Activated CD4-positive, alpha-beta T cell treated with anti-CD3 and anti-CD28 coated beads, Interleukin-2, amount 10 ng/mL, durations not matched to agents 7 days and 5 days (primary cell): ENCODE data around the gene KCNC4. TPM values are rescaled to one million over a fixed set of nuclear protein-coding genes. Genes with fewer than 3 reads are reported as not detected.

Experiments
- CTCF ChIA-PET: fragments of 350-600 bp; sonication (Branson Sonifier 250); formaldehyde crosslinking; loops from one replicate; lab custom pipeline; 2021; ENCODE audit warnings: antibody characterized with exemption; lab: Charles Lee
- POLR2A ChIA-PET: fragments of 350-600 bp; sonication (Branson Sonifier 250); formaldehyde crosslinking; loops from one replicate; lab custom pipeline; 2021; ENCODE audit warnings: antibody characterized with exemption; lab: Charles Lee
- DNase-seq: peaks from one replicate; pipeline ENCODE4 v3.0.0-alpha.2; 2020
- H3K27ac Mint-ChIP-seq: one replicate; pipeline ENCODE4 v1.8.0; 2021; ENCODE audit warnings: mild to moderate bottlenecking, moderate library complexity, mixed read lengths
- H3K27me3 Mint-ChIP-seq: one replicate; pipeline ENCODE4 v1.8.0; 2021; ENCODE audit warnings: mixed read lengths
- H3K36me3 Mint-ChIP-seq: one replicate; pipeline ENCODE4 v1.8.0; 2021; ENCODE audit warnings: low read depth, mixed read lengths
- H3K4me1 Mint-ChIP-seq: one replicate; pipeline ENCODE4 v1.8.0; 2021; ENCODE audit warnings: mixed read lengths
- H3K4me3 Mint-ChIP-seq: one replicate; pipeline ENCODE4 v1.8.0; 2021; ENCODE audit warnings: mild to moderate bottlenecking, moderate library complexity, mixed read lengths
- H3K9me3 Mint-ChIP-seq: one replicate; pipeline ENCODE4 v1.8.0; 2021; ENCODE audit warnings: mixed read lengths
- total RNA-seq, 2 experiments: library from RNA; stranded (reverse); gene quantifications; one replicate each; pipeline ENCODE4 v1.2.3, GENCODE V29; 2021

The KCNC4 gene
- total RNA-seq, 2 experiments from 2014 or later: 7.1 to 8.2 TPM

GRCh38 chr1:110229348-110230001, 19.4 kb downstream of the KCNC4 start:
- ChIA-PET POLR2A (no interaction called here), CTCF (no interaction called here)
- no peaks in the 10 kb centered on the region for H3K4me1 Mint-ChIP-seq
- H3K27ac Mint-ChIP-seq: no peak overlapping the region
- no peaks in the 10 kb centered on the region for H3K9me3 Mint-ChIP-seq
- H3K27me3 Mint-ChIP-seq: no peaks in the 10 kb centered on the region
- no peak for DNase-seq
- no peak overlapping the region for H3K4me3 Mint-ChIP-seq
- no peaks in the 10 kb centered on the region for H3K36me3 Mint-ChIP-seq

- Mint-ChIP-seq H3K36me3 (no peaks in the 10 kb centered on the region), H3K4me3 (no peak overlapping the region), H3K27ac (no peak overlapping the region), H3K4me1 (no peaks in the 10 kb centered on the region), H3K27me3 (no peaks in the 10 kb centered on the region), H3K9me3 (no peaks in the 10 kb centered on the region)
- no peak for DNase-seq
- ChIA-PET POLR2A (no interaction called here), CTCF (no interaction called here)
These were observed 20.5 kb downstream of the KCNC4 start for GRCh38 chr1:110230381-110231199.

- H3K27ac Mint-ChIP-seq: no peak overlapping the region
These were observed 23.7 kb downstream of the KCNC4 start for GRCh38 chr1:110233861-110234260.

GRCh38 chr1:110234691-110235090, 24.6 kb downstream of the KCNC4 start:
- no peak for DNase-seq
- POLR2A ChIA-PET: no interaction called here

More at GRCh38 chr1:110233861-110234260, 23.7 kb downstream of the KCNC4 start:
- no peaks in the 10 kb centered on the region for H3K27me3 Mint-ChIP-seq
- CTCF ChIA-PET: interaction anchor here (0.6 kb wide), 1 partner anchor 1147 kb away, joined by 4 read pairs; no protein-coding TSS in a partner anchor
- POLR2A ChIA-PET: no interaction called here
- no peak overlapping the region for H3K4me3 Mint-ChIP-seq
- no peaks in the 10 kb centered on the region for H3K9me3 Mint-ChIP-seq
- no peaks in the 10 kb centered on the region for H3K36me3 Mint-ChIP-seq
- no peak for DNase-seq
- peaks cover 7% of the 10 kb centered on the region for H3K4me1 Mint-ChIP-seq

GRCh38 chr1:110235181-110235833, 25.2 kb downstream of the KCNC4 start:
- CTCF ChIA-PET: no interaction called here
- H3K36me3 Mint-ChIP-seq: no peaks in the 10 kb centered on the region
- DNase-seq: no peak
- POLR2A ChIA-PET: no interaction called here
- H3K27me3 Mint-ChIP-seq: no peaks in the 10 kb centered on the region
- H3K4me3 Mint-ChIP-seq: no peak overlapping the region
- peaks cover 7% of the 10 kb centered on the region for H3K4me1 Mint-ChIP-seq
- H3K9me3 Mint-ChIP-seq: no peaks in the 10 kb centered on the region
- H3K27ac Mint-ChIP-seq: no peak overlapping the region

More at GRCh38 chr1:110234691-110235090, 24.6 kb downstream of the KCNC4 start:
- H3K27ac Mint-ChIP-seq: no peak overlapping the region
- no peaks in the 10 kb centered on the region for H3K36me3 Mint-ChIP-seq
- H3K4me1 Mint-ChIP-seq: peaks cover 7% of the 10 kb centered on the region
- no peaks in the 10 kb centered on the region for H3K9me3 Mint-ChIP-seq
- H3K27me3 Mint-ChIP-seq: no peaks in the 10 kb centered on the region
- CTCF ChIA-PET: no interaction called here
- H3K4me3 Mint-ChIP-seq: no peak overlapping the region

GRCh38 chr1:110235834-110236682, 25.9 kb downstream of the KCNC4 start:
- POLR2A ChIA-PET: no interaction called here
- no peak for DNase-seq

GRCh38 chr1:110237386-110238152, 27.5 kb downstream of the KCNC4 start:
- ChIA-PET POLR2A (no interaction called here), CTCF (interaction anchor here (1.3 kb wide), 1 partner anchor 41 kb away, joined by 3 read pairs; no protein-coding TSS in a partner anchor)
- Mint-ChIP-seq H3K9me3 (no peaks in the 10 kb centered on the region), H3K36me3 (no peaks in the 10 kb centered on the region), H3K4me1 (peaks cover 7% of the 10 kb centered on the region), H3K27ac (no peak overlapping the region), H3K27me3 (no peaks in the 10 kb centered on the region), H3K4me3 (no peak overlapping the region)
- DNase-seq: no peak

More at GRCh38 chr1:110235834-110236682, 25.9 kb downstream of the KCNC4 start:
- H3K4me3 Mint-ChIP-seq: no peak overlapping the region
- H3K9me3 Mint-ChIP-seq: no peaks in the 10 kb centered on the region
- H3K4me1 Mint-ChIP-seq: peaks cover 7% of the 10 kb centered on the region
- no peaks in the 10 kb centered on the region for H3K27me3 Mint-ChIP-seq
- no peaks in the 10 kb centered on the region for H3K36me3 Mint-ChIP-seq
- H3K27ac Mint-ChIP-seq: no peak overlapping the region
- CTCF ChIA-PET: interaction anchor here (0.8 to 1.4 kb wide), 2 partner anchors 8 to 28 kb away, joined by 3 read pairs; no protein-coding TSS in a partner anchor

- Mint-ChIP-seq H3K27ac (no peak overlapping the region), H3K4me3 (no peak overlapping the region), H3K27me3 (no peaks in the 10 kb centered on the region), H3K36me3 (no peaks in the 10 kb centered on the region), H3K9me3 (no peaks in the 10 kb centered on the region), H3K4me1 (peaks cover 12% of the 10 kb centered on the region)
- POLR2A ChIA-PET: no interaction called here
- DNase-seq: no peak
- CTCF ChIA-PET: interaction anchor here (0.6 to 1.0 kb wide), 4 partner anchors 21 to 1222 kb away, joined by 3 read pairs; no protein-coding TSS in a partner anchor
These were observed 29.6 kb downstream of the KCNC4 start for GRCh38 chr1:110239441-110240430.

- Mint-ChIP-seq H3K27me3 (no peaks in the 10 kb centered on the region), H3K9me3 (no peaks in the 10 kb centered on the region), H3K27ac (no peak overlapping the region), H3K4me1 (peaks cover 12% of the 10 kb centered on the region), H3K36me3 (no peaks in the 10 kb centered on the region), H3K4me3 (no peak overlapping the region)
- no peak for DNase-seq
- POLR2A ChIA-PET: no interaction called here
- CTCF ChIA-PET: interaction anchor here (0.6 to 1.3 kb wide), 4 partner anchors 9 to 1221 kb away, joined by 3 read pairs; no protein-coding TSS in a partner anchor
These were observed 30.5 kb downstream of the KCNC4 start for GRCh38 chr1:110240476-110241210.

GRCh38 chr1:110241516-110241915, 31.4 kb downstream of the KCNC4 start:
- H3K27me3 Mint-ChIP-seq: no peaks in the 10 kb centered on the region
- H3K4me1 Mint-ChIP-seq: peaks cover 5% of the 10 kb centered on the region
- H3K9me3 Mint-ChIP-seq: no peaks in the 10 kb centered on the region
- ChIA-PET CTCF (interaction anchor here (0.7 to 1.3 kb wide), 4 partner anchors 10 to 219 kb away, joined by 3 to 5 read pairs (median 3); no protein-coding TSS in a partner anchor), POLR2A (no interaction called here)
- no peak overlapping the region for H3K27ac Mint-ChIP-seq
- no peak overlapping the region for H3K4me3 Mint-ChIP-seq
- DNase-seq: no peak
- H3K36me3 Mint-ChIP-seq: no peaks in the 10 kb centered on the region
